ENCODE data around the gene IFRD2.

GRCh38 chr3:50269977-50270413 is 22.2 kb downstream of the IFRD2 start:
- TF ChIP-seq CTCF (conservative IDR thresholded peaks at IDR 0.05; ENCODE audit: low read depth, low read length) (no peak), EZH2phosphoT487 (IDR thresholded peaks at IDR 0.05; ENCODE audit: borderline replicate concordance, low read length) (no peak)
